GM23248 (cell line): ENCODE data around the gene ZNF850. TPM values are rescaled to one million over a fixed set of nuclear protein-coding genes. Genes with fewer than 3 reads are reported as not detected.
A peak's percentile ranks its signal among the peaks of the same experiment; 100 is the strongest.

Source experiments
- DNase-seq: peaks from one replicate; pipeline ENCODE4 v3.0.0-alpha.2; 2015
- H2AFZ ChIP-seq: fragments of 200-600 bp; sonication (generic); 2 replicates; pipeline ENCODE4 v1.6.1; 2016; ENCODE audit warnings: antibody characterized with exemption
- H3F3A ChIP-seq: fragments of 200-600 bp; sonication (generic); 2 replicates; pipeline ENCODE4 v1.6.1; 2016; ENCODE audit warnings: mild to moderate bottlenecking, antibody characterized with exemption, mixed run types; ENCODE audit not compliant: insufficient read depth
- H3K27ac ChIP-seq: fragments of 200-600 bp; sonication (generic); 2 replicates; pipeline ENCODE4 v1.5.1; 2016; ENCODE audit warnings: mild to moderate bottlenecking
- H3K27me3 ChIP-seq: fragments of 200-600 bp; sonication (generic); replicated peaks from 2 replicates; pipeline ENCODE4 v1.6.1; 2016; ENCODE audit warnings: mild to moderate bottlenecking; ENCODE audit not compliant: insufficient read depth
- H3K36me3 ChIP-seq: fragments of 200-600 bp; sonication (generic); 2 replicates; pipeline ENCODE4 v1.6.1; 2016; ENCODE audit warnings: low read depth, mild to moderate bottlenecking
- H3K4me1 ChIP-seq: fragments of 200-600 bp; sonication (generic); 2 replicates; pipeline ENCODE4 v1.6.1; 2016; ENCODE audit warnings: mild to moderate bottlenecking; ENCODE audit not compliant: insufficient read depth
- H3K4me2 ChIP-seq: fragments of 200-600 bp; sonication (generic); one replicate; pipeline ENCODE4 v1.6.1; 2016; ENCODE audit warnings: mild to moderate bottlenecking; ENCODE audit not compliant: unreplicated experiment
- H3K4me3 ChIP-seq: fragments of 200-600 bp; sonication (generic); 2 replicates; pipeline ENCODE4 v1.5.1; 2016; ENCODE audit warnings: mild to moderate bottlenecking
- H3K79me2 ChIP-seq: fragments of 200-600 bp; sonication (generic); 2 replicates; pipeline ENCODE4 v1.6.1; 2016; ENCODE audit warnings: mild to moderate bottlenecking; ENCODE audit not compliant: insufficient read depth
- H3K9ac ChIP-seq: fragments of 200-600 bp; sonication (generic); 2 replicates; pipeline ENCODE4 v1.6.1; 2016; ENCODE audit warnings: mild to moderate bottlenecking
- H3K9me2 ChIP-seq: fragments of 200-600 bp; sonication (generic); 2 replicates; pipeline ENCODE4 v1.6.1; 2016; ENCODE audit warnings: mixed run types, mild to moderate bottlenecking, moderate library complexity; ENCODE audit not compliant: insufficient read depth
- H3K9me3 ChIP-seq: fragments of 200-600 bp; sonication (generic); one replicate; pipeline ENCODE4 v1.6.1; 2017; ENCODE audit warnings: low read depth
- H4K20me1 ChIP-seq: fragments of 200-600 bp; sonication (generic); 2 replicates; pipeline ENCODE4 v1.6.0; 2016; ENCODE audit not compliant: insufficient read depth
- EZH2 ChIP-seq: fragments of 200-600 bp; sonication (generic); IDR thresholded peaks from 2 replicates; pipeline ENCODE4 v1.6.1; 2018; ENCODE audit warnings: antibody characterized with exemption, mild to moderate bottlenecking; ENCODE audit not compliant: insufficient read depth, poor library complexity, severe bottlenecking
- EZH2phosphoT487 ChIP-seq: fragments of 200-600 bp; sonication (generic); IDR thresholded peaks from 2 replicates; pipeline ENCODE4 v1.6.1; 2018; ENCODE audit warnings: antibody characterized with exemption, moderate library complexity, mild to moderate bottlenecking, low read depth; ENCODE audit not compliant: insufficient read depth
- WGBS, 2 experiments: methylation state at CpG; one replicate each; pipeline ENCODE4 v1.1.6; 2015 to 2017; ENCODE audit warnings: low lambda C conversion rate in 2 of 2, low coverage in 1 of 2; ENCODE audit errors: missing lambda C conversion rate in 2 of 2; 5-methylcytosine and 5-hydroxymethylcytosine counted together
- in situ Hi-C: fragments of 300-500 bp; cut with MboI; formaldehyde crosslinking; loops from 2 replicates; pipeline ENCODE4 v1.15.0; 2020
- polyA plus RNA-seq: library from polyadenylated mRNA; unstranded; fragments of >200 nt; fragmentation: Nextera tagmentation; extraction: Ambion mirVana; gene quantifications from 2 replicates; pipeline ENCODE4 v1.2.1, GENCODE V29; 2016
- total RNA-seq: library from RNA; depleted of rRNA; stranded (reverse); fragments of >200 nt; shearing (Covaris generic); gene quantifications from 2 replicates; pipeline ENCODE4 v1.2.3, GENCODE V29; 2014

ZNF850 gene
- total and polyA plus RNA-seq, 2 experiments from 2014 or later: 0.75 to 1.2 TPM

DNA sequence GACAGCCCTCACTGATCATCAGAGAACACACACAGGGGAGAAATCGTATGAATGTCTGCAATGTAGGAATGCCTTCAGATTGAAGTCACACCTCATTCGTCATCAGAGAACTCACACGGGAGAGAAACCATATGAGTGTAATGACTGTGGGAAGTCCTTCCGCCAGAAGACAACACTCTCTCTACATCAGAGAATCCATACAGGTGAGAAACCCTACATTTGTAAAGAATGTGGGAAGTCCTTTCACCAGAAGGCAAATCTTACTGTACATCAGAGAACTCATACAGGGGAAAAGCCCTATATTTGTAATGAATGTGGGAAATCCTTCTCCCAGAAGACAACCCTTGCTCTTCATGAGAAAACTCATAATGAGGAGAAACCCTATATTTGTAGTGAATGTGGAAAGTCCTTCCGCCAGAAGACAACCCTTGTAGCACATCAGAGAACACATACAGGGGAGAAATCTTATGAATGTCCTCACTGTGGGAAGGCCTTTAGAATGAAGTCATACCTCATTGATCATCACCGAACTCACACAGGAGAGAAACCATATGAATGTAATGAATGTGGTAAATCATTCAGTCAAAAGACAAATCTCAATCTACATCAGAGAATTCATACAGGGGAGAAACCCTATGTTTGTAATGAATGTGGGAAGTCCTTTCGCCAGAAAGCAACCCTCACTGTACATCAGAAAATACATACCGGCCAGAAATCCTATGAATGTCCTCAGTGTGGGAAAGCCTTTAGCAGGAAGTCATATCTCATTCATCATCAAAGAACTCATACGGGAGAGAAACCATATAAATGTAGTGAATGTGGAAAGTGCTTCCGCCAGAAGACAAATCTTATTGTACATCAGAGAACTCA lies 52.7 kb downstream of the ZNF850 start:
- H3K36me3 ChIP-seq: peaks cover 82% of the 10 kb centered on the region
- H3K27ac ChIP-seq: no peak overlapping the region
- DNase-seq: peak; percentile 22
- in situ Hi-C loops: no loop called here
- peaks cover 22% of the 10 kb centered on the region for H3F3A ChIP-seq
- no peak overlapping the region for H3K4me3 ChIP-seq
- no peak overlapping the region for H2AFZ ChIP-seq
- no peak overlapping the region for H3K9ac ChIP-seq
- no peaks in the 10 kb centered on the region for H3K79me2 ChIP-seq
- WGBS, 2 experiments: 97 to 98% methylated on average over 10 of the region's 10 CpGs
- H4K20me1 ChIP-seq: no peaks in the 10 kb centered on the region
- no peaks in the 10 kb centered on the region for H3K9me2 ChIP-seq
- peaks cover 55% of the 10 kb centered on the region for H3K9me3 ChIP-seq
- H3K4me1 ChIP-seq: no peaks in the 10 kb centered on the region
- no peaks in the 10 kb centered on the region for H3K27me3 ChIP-seq
- no peak for TF ChIP-seq EZH2
- TF ChIP-seq EZH2phosphoT487: no peak
- H3K4me2 ChIP-seq: no peak overlapping the region

DNA sequence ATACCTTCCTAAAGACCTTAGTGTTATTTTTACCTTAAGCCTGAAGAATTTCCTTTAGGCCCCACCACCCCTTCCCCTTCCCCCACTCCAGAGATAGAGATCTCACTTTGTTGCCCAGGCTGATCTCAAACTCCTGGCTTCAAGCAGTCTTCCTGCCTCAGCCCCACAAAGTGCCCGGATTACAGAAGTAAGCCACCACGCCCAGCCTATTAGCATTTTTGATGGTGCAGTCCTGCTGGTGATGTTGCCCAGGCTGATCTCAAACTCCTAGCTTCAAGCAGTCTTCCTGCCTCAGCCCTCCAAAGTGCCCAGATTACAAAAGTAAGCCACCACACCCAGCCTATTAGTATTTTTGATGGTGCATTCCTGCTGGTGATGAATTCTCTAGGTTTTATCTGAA lies 63.2 kb downstream of the ZNF850 start:
- WGBS, 2 experiments: 25 to 28% methylated on average over 2 of the region's 2 CpGs
- TF ChIP-seq EZH2 (no peak), EZH2phosphoT487 (no peak)
- in situ Hi-C loops: no loop called here
- no peaks in the 10 kb centered on the region for H3K27me3 ChIP-seq
- H4K20me1 ChIP-seq: no peaks in the 10 kb centered on the region
- H3K4me1 ChIP-seq: no peaks in the 10 kb centered on the region
- H3K9me3 ChIP-seq: peaks cover 4% of the 10 kb centered on the region
- H2AFZ ChIP-seq: no peak overlapping the region
- H3K79me2 ChIP-seq: peaks cover 82% of the 10 kb centered on the region
- H3K36me3 ChIP-seq: peaks cover 76% of the 10 kb centered on the region
- no peaks in the 10 kb centered on the region for H3K9me2 ChIP-seq
- H3F3A ChIP-seq: no peaks in the 10 kb centered on the region; the same call in 1 of the 2 replicates
- no peak overlapping the region for H3K4me3 ChIP-seq
- H3K4me2 ChIP-seq: no peak overlapping the region
- H3K27ac ChIP-seq: no peak overlapping the region
- no peak for DNase-seq
- H3K9ac ChIP-seq: no peak overlapping the region

DNA sequence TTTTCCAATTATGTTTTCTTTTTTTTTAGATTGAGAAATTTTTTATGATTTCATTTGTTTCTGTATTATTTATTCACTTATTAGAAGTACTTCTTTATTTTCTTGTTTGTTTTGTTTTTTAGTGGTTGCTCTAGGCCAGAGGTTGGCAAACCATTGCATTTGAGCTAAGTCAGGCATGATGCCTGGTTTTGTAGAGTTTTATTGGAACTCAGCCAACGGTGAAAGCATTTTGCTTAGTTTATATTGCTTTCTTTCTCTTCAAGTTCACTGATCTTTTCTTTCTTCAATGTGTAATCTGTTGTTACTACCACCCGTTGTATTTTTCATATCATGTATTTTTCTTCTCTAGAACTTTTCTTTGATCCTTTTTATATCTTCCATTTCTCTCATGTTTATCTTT lies 65.5 kb downstream of the ZNF850 start:
- no peak overlapping the region for H2AFZ ChIP-seq
- DNase-seq: peak; percentile 6
- no peak overlapping the region for H3K4me2 ChIP-seq
- no peaks in the 10 kb centered on the region for H4K20me1 ChIP-seq
- 47 to 50% methylated on average over 2 of the region's 2 CpGs for WGBS, 2 experiments
- no peaks in the 10 kb centered on the region; the same call in 1 of the 2 replicates for H3F3A ChIP-seq
- H3K4me3 ChIP-seq: no peak overlapping the region
- peaks cover 53% of the 10 kb centered on the region for H3K36me3 ChIP-seq
- in situ Hi-C loops: no loop called here
- H3K79me2 ChIP-seq: peaks cover 82% of the 10 kb centered on the region
- no peak overlapping the region for H3K9ac ChIP-seq
- H3K27me3 ChIP-seq: no peaks in the 10 kb centered on the region
- TF ChIP-seq EZH2 (no peak), EZH2phosphoT487 (no peak)
- peaks cover 4% of the 10 kb centered on the region for H3K9me3 ChIP-seq
- H3K4me1 ChIP-seq: no peaks in the 10 kb centered on the region
- H3K9me2 ChIP-seq: no peaks in the 10 kb centered on the region
- no peak overlapping the region for H3K27ac ChIP-seq

DNA sequence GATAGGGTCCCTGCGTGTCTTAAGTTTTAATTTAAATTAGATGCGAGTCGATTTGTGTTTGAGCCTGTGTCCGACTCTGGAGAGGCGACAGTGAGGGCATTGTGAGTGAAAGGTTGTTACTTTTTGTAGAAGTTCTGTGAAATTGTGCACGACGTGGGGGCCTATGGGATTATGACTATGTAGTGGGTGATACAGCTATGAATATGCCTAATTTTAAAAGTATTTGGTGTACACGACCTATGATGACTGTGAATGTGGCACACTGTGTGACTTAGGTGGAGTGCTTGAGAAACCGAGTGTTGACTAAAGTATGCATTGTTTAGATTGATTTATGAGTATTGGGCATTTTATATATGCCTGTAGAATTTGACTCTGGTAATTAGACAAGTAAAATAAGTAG lies 84.5 kb downstream of the ZNF850 start:
- H3K9ac ChIP-seq: peak overlapping the region; percentile 84
- H3K4me2 ChIP-seq: peak overlapping the region; percentile 93
- peak overlapping the region; percentile 100 for H2AFZ ChIP-seq
- no peaks in the 10 kb centered on the region for H4K20me1 ChIP-seq
- H3K9me3 ChIP-seq: no peaks in the 10 kb centered on the region
- no peaks in the 10 kb centered on the region for H3K27me3 ChIP-seq
- H3K9me2 ChIP-seq: no peaks in the 10 kb centered on the region
- peaks cover 90% of the 10 kb centered on the region for H3K79me2 ChIP-seq
- WGBS, 2 experiments: 8 to 10% methylated on average over 9 of the region's 9 CpGs
- TF ChIP-seq EZH2phosphoT487 (no peak), EZH2 (no peak)
- peaks cover 6% of the 10 kb centered on the region for H3K4me1 ChIP-seq
- H3K4me3 ChIP-seq: peak overlapping the region; percentile 99
- in situ Hi-C loops: no loop called here
- peaks cover 35% of the 10 kb centered on the region for H3K36me3 ChIP-seq
- H3F3A ChIP-seq: no peaks in the 10 kb centered on the region
- DNase-seq: peak; percentile 10
- no peak overlapping the region for H3K27ac ChIP-seq
